ENCODE results near the gene FAM110D. TPM values are rescaled to one million over a fixed set of nuclear protein-coding genes. Genes with fewer than 3 reads are reported as not detected.

FAM110D gene
- total and polyA plus RNA-seq, 3 donors from 2014 or later: 1.3 to 3.2 (median 1.8) TPM

- DNase-seq: no peak
- no peaks in the 10 kb centered on the region for H3K27me3 ChIP-seq
- no peak within 1 kb of the TSS for H3K4me3 ChIP-seq
- 90 to 94% methylated on average over 26 to 34 of the region's 34 CpGs for WGBS, 2 donors
- TF ChIP-seq POLR2A (IDR thresholded peaks at IDR 0.05) (no peak), CTCF (IDR thresholded peaks at IDR 0.05) (no peak)
- H3K36me3 ChIP-seq (ENCODE audit: low read depth, missing control alignments): no peaks in the 10 kb centered on the region
- no peaks in the 10 kb centered on the region for H3K9me3 ChIP-seq
- intact Hi-C loops (cut with DNase I; ENCODE audit: low total_unique reads): no loop called here
- H3K4me1 ChIP-seq: peaks cover 12% of the 10 kb centered on the region
- no peak within 1 kb of the TSS for H3K27ac ChIP-seq
These were observed 12.5 kb downstream of the FAM110D start, which contains the start of gene ZNF593OS for GRCh38 chr1:26171084-26172072. ZNF593OS (minus strand) TSS chr1:26171832; CDS start chr1:26171661, 171 bp downstream.

- intact Hi-C loops (cut with DNase I; ENCODE audit: low total_unique reads): no loop called here
- 90 to 95% methylated on average over 8 of the region's 8 CpGs for WGBS, 2 donors
- TF ChIP-seq POLR2A (IDR thresholded peaks at IDR 0.05) (no peak), CTCF (IDR thresholded peaks at IDR 0.05) (no peak)
- peaks cover 8% of the 10 kb centered on the region for H3K4me1 ChIP-seq
- no peaks in the 10 kb centered on the region for H3K27me3 ChIP-seq
- no peak overlapping the region for H3K27ac ChIP-seq
- no peaks in the 10 kb centered on the region for H3K9me3 ChIP-seq
- no peak for DNase-seq
- no peaks in the 10 kb centered on the region for H3K36me3 ChIP-seq (ENCODE audit: low read depth, missing control alignments)
- H3K4me3 ChIP-seq: no peak overlapping the region
These were observed 16.5 kb downstream of the FAM110D start for GRCh38 chr1:26175346-26175745.

- intact Hi-C loops (cut with DNase I; ENCODE audit: low total_unique reads): no loop called here
- no peak within 1 kb of the TSS for H3K27ac ChIP-seq
- no peak for DNase-seq
- H3K4me1 ChIP-seq: no peaks in the 10 kb centered on the region
- H3K4me3 ChIP-seq: no peak within 1 kb of the TSS
- H3K36me3 ChIP-seq (ENCODE audit: low read depth, missing control alignments): no peaks in the 10 kb centered on the region
- H3K27me3 ChIP-seq: no peaks in the 10 kb centered on the region
- H3K9me3 ChIP-seq: no peaks in the 10 kb centered on the region
- TF ChIP-seq POLR2A (IDR thresholded peaks at IDR 0.05): no peak
- no peak for TF ChIP-seq CTCF (IDR thresholded peaks at IDR 0.05)
- 62 to 68% methylated on average over 12 to 21 of the region's 21 CpGs for WGBS, 2 donors
These were observed 18.4 kb downstream of the FAM110D start, which contains the start of gene CNKSR1 for GRCh38 chr1:26177182-26177684. CNKSR1 (plus strand) TSS chr1:26177491; CDS start chr1:26177548, 57 bp downstream.

- H3K4me1 ChIP-seq: no peaks in the 10 kb centered on the region
- WGBS, 2 donors: 82 to 85% methylated on average over 3 to 4 of the region's 4 CpGs
- H3K9me3 ChIP-seq: no peaks in the 10 kb centered on the region
- H3K36me3 ChIP-seq (ENCODE audit: low read depth, missing control alignments): no peaks in the 10 kb centered on the region
- intact Hi-C loops (cut with DNase I; ENCODE audit: low total_unique reads): no loop called here
- H3K27me3 ChIP-seq: no peaks in the 10 kb centered on the region
- TF ChIP-seq CTCF (IDR thresholded peaks at IDR 0.05): no peak
- no peak for TF ChIP-seq POLR2A (IDR thresholded peaks at IDR 0.05)
- H3K27ac ChIP-seq: no peak overlapping the region
- no peak overlapping the region for H3K4me3 ChIP-seq
- no peak for DNase-seq
These were observed 21.2 kb downstream of the FAM110D start for GRCh38 chr1:26180010-26180506.
